RKO (cell line): ENCODE measurements around the gene SRRD.
A peak's percentile ranks its signal among the peaks of the same experiment; 100 is the strongest.

Source experiments
- DNase-seq: peaks from one replicate; pipeline ENCODE4 v3.0.0-alpha.2; 2016; ENCODE audit warnings: low spot score

SRRD gene

GRCh38 chr22:26453216-26453615, 30.5 kb upstream of the SRRD start:
- no peak for DNase-seq

- DNase-seq: no peak
These were observed 29.7 kb upstream of the SRRD start for GRCh38 chr22:26453812-26454500.

- no peak for DNase-seq
These were observed 25.9 kb upstream of the SRRD start for GRCh38 chr22:26457661-26458272.

- no peak for DNase-seq
These were observed 23.5 kb upstream of the SRRD start for GRCh38 chr22:26460202-26460601.

GRCh38 chr22:26461188-26461810, 22.4 kb upstream of the SRRD start:
- DNase-seq: peak; percentile 54

- no peak for DNase-seq
These were observed 21.6 kb upstream of the SRRD start for GRCh38 chr22:26462051-26462450.

GRCh38 chr22:26462641-26463040, 21.0 kb upstream of the SRRD start:
- DNase-seq: no peak

- no peak for DNase-seq
These were observed 20.5 kb upstream of the SRRD start for GRCh38 chr22:26463101-26463661.

- no peak for DNase-seq
These were observed 20.0 kb upstream of the SRRD start for GRCh38 chr22:26463688-26464087.

GRCh38 chr22:26464312-26464711, 19.4 kb upstream of the SRRD start:
- DNase-seq: no peak

- DNase-seq: no peak
These were observed 17.5 kb upstream of the SRRD start for GRCh38 chr22:26466196-26466595.

GRCh38 chr22:26470807-26471206, 12.9 kb upstream of the SRRD start:
- DNase-seq: no peak

GRCh38 chr22:26471522-26471921, 12.2 kb upstream of the SRRD start:
- peak; percentile 39 for DNase-seq

GRCh38 chr22:26474682-26475081, 9.0 kb upstream of the SRRD start:
- DNase-seq: peak; percentile 42

- no peak for DNase-seq
These were observed 6.9 kb upstream of the SRRD start for GRCh38 chr22:26476705-26477340.

GRCh38 chr22:26477341-26477731, 6.3 kb upstream of the SRRD start:
- DNase-seq: no peak

GRCh38 chr22:26479043-26479791, 4.5 kb upstream of the SRRD start:
- no peak for DNase-seq

GRCh38 chr22:26479792-26480610, 3.7 kb upstream of the SRRD start:
- DNase-seq: no peak

- DNase-seq: no peak
These were observed 3.1 kb upstream of the SRRD start for GRCh38 chr22:26480611-26480932.

- DNase-seq: no peak
These were observed 2.5 kb upstream of the SRRD start for GRCh38 chr22:26481112-26481693.

GRCh38 chr22:26481694-26482093, 2.0 kb upstream of the SRRD start:
- no peak for DNase-seq
